Activated naive CD8-positive, alpha-beta T cell (primary cell): ENCODE results near the gene TRAPPC6A.

Experiments
- H3K27ac Mint-ChIP-seq: one replicate; pipeline ENCODE4 v1.8.0; 2021; ENCODE audit warnings: mixed read lengths
- H3K27me3 Mint-ChIP-seq: one replicate; pipeline ENCODE4 v1.8.0; 2021; ENCODE audit warnings: mixed read lengths
- H3K36me3 Mint-ChIP-seq: one replicate; pipeline ENCODE4 v1.8.0; 2021; ENCODE audit warnings: mixed read lengths
- H3K4me1 Mint-ChIP-seq: one replicate; pipeline ENCODE4 v1.8.0; 2021; ENCODE audit warnings: low read depth, mixed read lengths
- H3K4me3 Mint-ChIP-seq: one replicate; pipeline ENCODE4 v1.8.0; 2021; ENCODE audit warnings: mild to moderate bottlenecking, mixed read lengths
- H3K9me3 Mint-ChIP-seq: one replicate; pipeline ENCODE4 v1.8.0; 2021; ENCODE audit warnings: low read depth, mixed read lengths

Gene TRAPPC6A

GRCh38 chr19:45139286-45140143 is 38.5 kb downstream of the TRAPPC6A start:
- no peaks in the 10 kb centered on the region for H3K27me3 Mint-ChIP-seq
- H3K36me3 Mint-ChIP-seq: peaks cover 2% of the 10 kb centered on the region
- no peaks in the 10 kb centered on the region for H3K9me3 Mint-ChIP-seq
- no peak overlapping the region for H3K27ac Mint-ChIP-seq
- peaks cover 1% of the 10 kb centered on the region for H3K4me1 Mint-ChIP-seq
- no peak overlapping the region for H3K4me3 Mint-ChIP-seq

- Mint-ChIP-seq H3K4me3 (no peak overlapping the region), H3K36me3 (peaks cover 2% of the 10 kb centered on the region), H3K27me3 (no peaks in the 10 kb centered on the region), H3K9me3 (no peaks in the 10 kb centered on the region), H3K4me1 (peaks cover 1% of the 10 kb centered on the region), H3K27ac (no peak overlapping the region)
These were observed 39.7 kb downstream of the TRAPPC6A start for GRCh38 chr19:45138303-45138751.

GRCh38 chr19:45137179-45137761 is 40.8 kb downstream of the TRAPPC6A start:
- no peak overlapping the region for H3K4me3 Mint-ChIP-seq

GRCh38 chr19:45136507-45137178 is 41.4 kb downstream of the TRAPPC6A start:
- H3K36me3 Mint-ChIP-seq: no peaks in the 10 kb centered on the region
- H3K9me3 Mint-ChIP-seq: no peaks in the 10 kb centered on the region
- H3K27me3 Mint-ChIP-seq: no peaks in the 10 kb centered on the region
- no peak overlapping the region for H3K4me3 Mint-ChIP-seq
- H3K4me1 Mint-ChIP-seq: peaks cover 1% of the 10 kb centered on the region
- H3K27ac Mint-ChIP-seq: no peak overlapping the region

More at GRCh38 chr19:45137179-45137761, 40.8 kb downstream of the TRAPPC6A start:
- Mint-ChIP-seq H3K27ac (no peak overlapping the region), H3K27me3 (no peaks in the 10 kb centered on the region), H3K9me3 (no peaks in the 10 kb centered on the region), H3K4me1 (peaks cover 1% of the 10 kb centered on the region), H3K36me3 (no peaks in the 10 kb centered on the region)

- H3K9me3 Mint-ChIP-seq: no peaks in the 10 kb centered on the region
- H3K27ac Mint-ChIP-seq: no peak overlapping the region
- no peaks in the 10 kb centered on the region for H3K36me3 Mint-ChIP-seq
- H3K27me3 Mint-ChIP-seq: no peaks in the 10 kb centered on the region
- H3K4me3 Mint-ChIP-seq: no peak overlapping the region
- H3K4me1 Mint-ChIP-seq: peaks cover 1% of the 10 kb centered on the region
These were observed 42.7 kb downstream of the TRAPPC6A start for GRCh38 chr19:45135176-45135885.

- Mint-ChIP-seq H3K27me3 (no peaks in the 10 kb centered on the region), H3K36me3 (no peaks in the 10 kb centered on the region), H3K4me3 (no peak overlapping the region), H3K4me1 (peaks cover 1% of the 10 kb centered on the region), H3K27ac (no peak overlapping the region), H3K9me3 (no peaks in the 10 kb centered on the region)
These were observed 44.4 kb downstream of the TRAPPC6A start for GRCh38 chr19:45133661-45134060.

GRCh38 chr19:45130888-45131615 is 47.0 kb downstream of the TRAPPC6A start:
- no peaks in the 10 kb centered on the region for H3K27me3 Mint-ChIP-seq
- H3K9me3 Mint-ChIP-seq: no peaks in the 10 kb centered on the region
- H3K27ac Mint-ChIP-seq: no peak overlapping the region
- peaks cover 1% of the 10 kb centered on the region for H3K4me1 Mint-ChIP-seq
- H3K36me3 Mint-ChIP-seq: no peaks in the 10 kb centered on the region
- H3K4me3 Mint-ChIP-seq: no peak overlapping the region

GRCh38 chr19:45130236-45130635 is 47.8 kb downstream of the TRAPPC6A start:
- Mint-ChIP-seq H3K9me3 (no peaks in the 10 kb centered on the region), H3K36me3 (no peaks in the 10 kb centered on the region), H3K4me3 (no peak overlapping the region), H3K27me3 (no peaks in the 10 kb centered on the region), H3K4me1 (peaks cover 4% of the 10 kb centered on the region), H3K27ac (no peak overlapping the region)

GRCh38 chr19:45128806-45129205 is 49.2 kb downstream of the TRAPPC6A start:
- H3K27me3 Mint-ChIP-seq: no peaks in the 10 kb centered on the region
- no peak overlapping the region for H3K27ac Mint-ChIP-seq
- H3K4me1 Mint-ChIP-seq: peaks cover 6% of the 10 kb centered on the region
- no peak overlapping the region for H3K4me3 Mint-ChIP-seq
- H3K36me3 Mint-ChIP-seq: no peaks in the 10 kb centered on the region
- H3K9me3 Mint-ChIP-seq: no peaks in the 10 kb centered on the region

GRCh38 chr19:45128146-45128545 is 49.9 kb downstream of the TRAPPC6A start:
- H3K27ac Mint-ChIP-seq: no peak overlapping the region
- H3K9me3 Mint-ChIP-seq: no peaks in the 10 kb centered on the region
- H3K4me1 Mint-ChIP-seq: peaks cover 8% of the 10 kb centered on the region
- H3K4me3 Mint-ChIP-seq: no peak overlapping the region
- no peaks in the 10 kb centered on the region for H3K27me3 Mint-ChIP-seq
- H3K36me3 Mint-ChIP-seq: no peaks in the 10 kb centered on the region

GRCh38 chr19:45126654-45127053 is 51.4 kb downstream of the TRAPPC6A start:
- Mint-ChIP-seq H3K27me3 (no peaks in the 10 kb centered on the region), H3K4me3 (no peak overlapping the region), H3K9me3 (no peaks in the 10 kb centered on the region), H3K4me1 (peaks cover 14% of the 10 kb centered on the region), H3K36me3 (no peaks in the 10 kb centered on the region), H3K27ac (no peak overlapping the region)

- no peak overlapping the region for H3K4me3 Mint-ChIP-seq
- no peaks in the 10 kb centered on the region for H3K27me3 Mint-ChIP-seq
- no peaks in the 10 kb centered on the region for H3K9me3 Mint-ChIP-seq
- H3K36me3 Mint-ChIP-seq: no peaks in the 10 kb centered on the region
- no peak overlapping the region for H3K27ac Mint-ChIP-seq
- peaks cover 19% of the 10 kb centered on the region for H3K4me1 Mint-ChIP-seq
These were observed 52.0 kb downstream of the TRAPPC6A start for GRCh38 chr19:45125975-45126493.

- Mint-ChIP-seq H3K27ac (no peak overlapping the region), H3K36me3 (no peaks in the 10 kb centered on the region), H3K4me1 (peaks cover 26% of the 10 kb centered on the region), H3K27me3 (no peaks in the 10 kb centered on the region), H3K9me3 (no peaks in the 10 kb centered on the region), H3K4me3 (no peak overlapping the region)
These were observed 52.7 kb downstream of the TRAPPC6A start for GRCh38 chr19:45125360-45125759.

- Mint-ChIP-seq H3K27ac (no peak overlapping the region), H3K4me1 (peaks cover 37% of the 10 kb centered on the region), H3K27me3 (no peaks in the 10 kb centered on the region), H3K9me3 (no peaks in the 10 kb centered on the region), H3K4me3 (no peak overlapping the region), H3K36me3 (no peaks in the 10 kb centered on the region)
These were observed 54.0 kb downstream of the TRAPPC6A start for GRCh38 chr19:45124021-45124420.
